Cerebellar nuclear complex (tissue), 1 donor: ENCODE results near the gene SERPINB6.
"Not testable (repeated sequence)": the region's sequence is repeated elsewhere in the genome, so short reads cannot be mapped to it uniquely, and the experiment has no call there.

Source experiments
- DNase-seq, 2 experiments: peaks; one replicate each; lab custom pipeline; 2025; lab: John Stamatoyannopoulos, UW

SERPINB6 gene

DNA sequence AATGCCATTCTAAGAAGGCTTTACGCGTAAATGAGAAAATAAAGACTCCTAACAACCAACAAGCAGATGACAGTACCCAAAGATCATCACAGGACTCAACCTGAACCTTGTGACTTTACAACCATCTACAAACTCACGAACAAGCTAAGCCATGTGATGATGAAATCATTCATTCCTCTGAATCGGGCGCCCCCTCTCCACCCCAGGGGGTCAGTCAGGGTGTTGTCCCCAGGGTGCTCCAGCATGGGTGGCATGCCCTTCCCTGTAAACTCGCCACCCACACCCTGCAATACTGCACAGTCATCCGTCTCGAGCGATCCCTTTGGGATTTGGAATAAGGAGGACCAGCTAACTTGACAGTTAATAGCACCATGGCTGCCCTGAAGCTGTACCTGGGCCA, 12.6 kb downstream of the SERPINB6 start:
- no peak for DNase-seq

DNA sequence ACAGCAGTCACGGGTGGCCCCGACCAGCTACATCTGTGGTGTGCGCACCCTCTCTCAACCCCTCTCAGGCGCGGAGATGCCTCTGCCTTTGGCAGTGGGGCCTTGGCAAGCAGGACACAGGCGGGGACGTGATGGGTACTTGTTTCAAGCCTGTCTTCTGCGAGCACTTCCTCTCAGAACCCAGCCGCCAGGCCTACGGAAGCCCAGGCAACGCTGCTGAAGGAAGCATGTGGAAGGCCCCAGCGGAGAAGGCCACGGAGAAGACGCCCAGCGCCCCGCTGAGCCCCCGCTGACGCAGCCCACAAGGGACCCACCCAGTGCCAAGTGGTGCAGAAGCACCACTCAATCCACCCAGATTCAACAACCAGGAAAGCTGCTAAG, 13.0 kb downstream of the SERPINB6 start:
- DNase-seq, result no peak

DNA sequence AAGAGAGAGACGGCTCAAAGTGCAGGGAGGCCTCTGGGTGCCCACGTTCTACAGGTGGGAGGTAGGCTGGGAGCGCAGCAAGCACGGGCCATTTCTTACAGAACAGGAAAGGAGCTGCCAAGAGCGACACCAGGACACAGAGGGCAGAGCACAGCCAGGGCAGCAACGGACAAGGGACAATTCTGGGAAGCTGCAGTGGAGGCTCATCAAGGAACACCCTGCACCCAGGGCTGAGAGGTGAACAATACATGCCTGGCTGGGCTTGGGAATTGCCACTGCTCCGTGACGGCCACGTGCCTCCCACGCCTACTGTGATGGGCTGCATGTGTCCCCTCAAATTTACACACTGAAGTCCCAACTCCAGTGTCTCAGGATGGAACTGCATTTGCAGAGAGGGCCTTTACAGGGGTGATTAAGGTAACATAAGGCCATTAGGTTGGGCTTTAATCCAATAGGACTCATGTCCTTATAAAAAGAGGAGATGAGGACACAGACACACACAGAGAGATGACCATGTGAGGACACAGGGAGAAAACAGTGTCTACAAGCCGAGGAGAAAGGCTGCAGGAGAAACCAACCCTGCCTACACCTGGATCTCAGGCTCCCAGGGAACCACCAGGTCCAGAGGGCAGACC, 13.6 kb downstream of the SERPINB6 start:
- no peak for DNase-seq

DNA sequence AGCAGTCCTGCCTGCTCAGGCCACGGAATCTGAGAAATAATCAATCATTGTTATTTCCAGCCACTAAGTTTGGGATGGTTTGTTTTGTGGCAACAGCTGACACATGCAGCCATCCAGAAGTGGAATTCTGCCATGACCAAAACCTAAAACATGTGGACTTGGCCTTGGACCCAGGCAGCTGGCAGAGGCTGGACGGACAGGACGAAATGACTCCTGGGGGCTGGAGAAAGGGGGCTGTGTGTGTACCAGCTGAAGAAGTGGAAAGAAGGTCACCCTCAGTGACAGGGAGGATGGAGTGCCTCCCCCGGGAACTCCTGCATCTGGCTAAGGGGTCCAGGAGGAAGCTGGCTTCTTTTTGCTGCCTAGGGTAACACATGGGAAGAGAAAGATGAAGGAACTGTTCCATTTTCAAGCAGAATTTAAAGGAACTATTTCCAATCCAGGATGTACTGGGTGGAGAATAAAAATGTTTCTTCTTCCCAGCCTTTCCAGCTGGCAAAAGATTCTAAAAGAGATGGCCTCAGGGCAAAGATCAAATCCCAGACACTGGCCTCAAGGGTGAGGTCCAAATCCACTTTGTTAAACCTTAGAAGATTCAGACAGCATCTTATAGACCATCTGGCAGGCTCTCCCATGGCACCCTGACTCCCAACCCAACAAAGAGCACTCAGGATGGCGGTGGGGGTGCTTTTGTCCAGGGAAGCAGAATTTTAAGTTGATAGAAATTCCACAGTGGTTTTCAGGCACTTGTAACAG, 14.3 kb downstream of the SERPINB6 start:
- DNase-seq, result no peak

DNA sequence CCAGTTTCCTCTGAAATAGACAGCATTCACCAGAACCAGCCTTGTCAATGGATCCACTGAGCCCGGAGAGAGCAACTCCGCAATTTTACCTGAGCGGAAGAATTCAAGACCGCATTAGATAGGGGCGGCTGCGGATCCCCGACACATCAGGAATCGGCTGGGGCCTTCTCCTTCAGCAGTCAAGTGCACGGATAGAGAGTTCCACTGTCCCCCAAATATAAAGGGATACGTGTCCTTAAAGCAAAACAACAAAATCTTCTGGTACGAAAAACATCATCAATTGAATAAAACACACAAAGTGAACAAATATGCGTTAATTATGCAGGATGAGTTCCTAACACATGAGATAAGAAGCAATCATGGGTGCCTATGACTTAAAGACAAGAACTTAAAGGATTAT, 18.3 kb downstream of the SERPINB6 start:
- no peak for DNase-seq

DNA sequence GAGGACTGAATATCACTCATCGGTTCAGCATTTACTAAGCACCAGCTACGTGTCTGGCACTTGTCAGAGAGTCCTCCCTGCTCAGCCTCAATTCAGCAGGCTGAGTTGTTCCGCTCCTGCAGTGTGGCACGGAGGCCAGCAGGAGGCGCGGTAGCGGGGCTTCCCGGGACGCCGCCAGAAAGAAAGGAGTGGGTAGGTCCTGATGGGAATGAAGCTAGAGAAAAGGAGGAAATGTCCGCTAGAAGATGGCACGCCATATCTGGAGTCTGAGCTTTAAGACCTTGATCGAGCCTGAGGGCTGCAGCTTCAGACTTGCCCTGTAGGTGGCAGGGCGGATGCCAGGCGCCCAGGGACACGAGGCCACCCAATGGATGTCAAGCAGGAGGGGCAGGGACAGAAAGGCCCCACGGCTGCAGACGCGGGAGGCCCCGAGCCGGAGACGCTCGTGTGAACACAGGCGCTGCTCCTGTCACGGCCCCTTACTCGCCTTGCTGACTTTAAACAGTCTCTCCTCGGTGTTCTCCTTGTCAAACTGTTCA, 18.7 kb downstream of the SERPINB6 start:
- peak; percentile 29 to 51 for DNase-seq

DNA sequence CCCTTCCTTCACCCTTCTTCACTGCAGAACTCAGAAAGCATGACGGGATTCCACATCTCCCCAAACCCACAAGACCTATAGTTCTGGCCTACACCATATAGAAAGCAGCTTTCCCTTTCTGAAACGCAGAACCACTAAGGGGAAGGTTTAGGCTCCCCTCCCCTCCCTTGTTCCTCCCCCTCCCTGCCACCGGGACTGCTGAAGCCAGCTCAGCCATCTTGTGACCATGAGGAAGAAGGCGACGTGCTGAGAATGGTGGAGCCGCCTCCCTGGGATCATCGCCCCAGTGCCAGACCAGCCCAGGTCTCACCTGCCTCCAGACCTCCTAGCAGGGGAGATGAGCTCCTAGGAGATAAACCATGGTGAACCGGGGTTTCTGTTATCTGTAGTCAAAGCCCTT, 19.6 kb downstream of the SERPINB6 start:
- no peak for DNase-seq

DNA sequence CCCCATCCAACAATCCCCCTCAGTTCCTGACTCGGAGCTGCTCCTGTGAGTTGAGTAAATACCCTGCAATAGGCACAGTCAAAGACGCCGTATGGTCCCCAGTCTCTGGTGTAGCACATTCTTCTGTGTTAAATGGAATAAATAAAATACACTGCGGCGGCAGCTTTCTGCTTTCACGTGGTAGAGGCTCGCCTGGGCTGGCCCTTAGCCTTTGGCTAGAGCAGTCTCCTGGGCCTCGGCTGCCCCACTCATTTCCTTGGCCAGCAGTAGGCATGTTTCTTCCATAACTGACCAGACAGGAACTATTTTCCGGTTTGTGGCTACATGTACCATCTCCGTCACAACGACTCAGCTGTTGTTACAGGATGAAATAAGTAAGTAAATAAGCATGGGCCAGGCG, 20.7 kb downstream of the SERPINB6 start:
- DNase-seq, result no peak

DNA sequence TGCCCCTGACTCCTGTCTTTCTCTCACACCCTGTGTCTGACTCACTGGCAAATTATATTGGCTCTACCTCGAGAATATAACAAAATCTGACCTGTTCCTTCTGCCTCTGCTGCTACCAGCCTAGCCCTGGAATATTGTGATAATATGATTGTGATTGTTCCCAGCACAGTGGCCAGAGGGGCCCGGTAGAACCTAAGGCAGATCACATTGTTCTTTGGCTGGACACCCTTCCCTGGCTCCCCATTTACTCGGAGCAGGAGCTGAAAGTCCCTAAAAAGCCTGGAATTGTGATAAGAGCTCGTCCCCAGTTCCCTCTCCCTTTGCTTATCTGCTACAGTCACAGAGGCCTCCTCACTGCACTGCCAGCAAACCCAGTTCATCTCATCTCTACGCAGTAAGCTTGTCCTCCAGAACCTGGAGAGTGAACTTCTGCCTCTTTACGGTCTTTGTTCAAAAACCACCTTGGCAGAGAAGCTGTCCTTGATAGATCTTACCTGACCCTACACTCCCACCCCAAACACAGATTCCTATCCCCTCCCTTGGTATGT, 21.8 kb downstream of the SERPINB6 start:
- no peak for DNase-seq

DNA sequence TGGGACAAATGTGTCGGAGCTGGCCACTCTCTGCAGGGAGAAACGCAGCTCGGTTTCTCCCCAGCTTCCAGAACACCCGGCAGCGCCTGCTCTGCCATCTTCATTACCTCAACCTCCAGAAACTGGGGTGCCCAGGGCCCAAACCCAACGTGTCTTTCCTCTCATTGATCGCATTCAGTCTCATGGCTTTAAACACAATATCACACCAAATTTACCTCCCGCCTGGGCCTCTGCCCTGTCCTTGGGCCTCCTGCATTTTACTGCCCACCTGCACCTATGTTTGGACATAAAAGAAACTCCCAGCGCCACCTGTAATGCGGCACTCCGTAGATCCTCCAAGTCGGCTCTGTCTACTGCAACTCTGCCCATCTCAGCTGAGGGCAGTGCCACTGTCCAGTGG, 22.2 kb downstream of the SERPINB6 start:
- DNase-seq, result no peak

DNA sequence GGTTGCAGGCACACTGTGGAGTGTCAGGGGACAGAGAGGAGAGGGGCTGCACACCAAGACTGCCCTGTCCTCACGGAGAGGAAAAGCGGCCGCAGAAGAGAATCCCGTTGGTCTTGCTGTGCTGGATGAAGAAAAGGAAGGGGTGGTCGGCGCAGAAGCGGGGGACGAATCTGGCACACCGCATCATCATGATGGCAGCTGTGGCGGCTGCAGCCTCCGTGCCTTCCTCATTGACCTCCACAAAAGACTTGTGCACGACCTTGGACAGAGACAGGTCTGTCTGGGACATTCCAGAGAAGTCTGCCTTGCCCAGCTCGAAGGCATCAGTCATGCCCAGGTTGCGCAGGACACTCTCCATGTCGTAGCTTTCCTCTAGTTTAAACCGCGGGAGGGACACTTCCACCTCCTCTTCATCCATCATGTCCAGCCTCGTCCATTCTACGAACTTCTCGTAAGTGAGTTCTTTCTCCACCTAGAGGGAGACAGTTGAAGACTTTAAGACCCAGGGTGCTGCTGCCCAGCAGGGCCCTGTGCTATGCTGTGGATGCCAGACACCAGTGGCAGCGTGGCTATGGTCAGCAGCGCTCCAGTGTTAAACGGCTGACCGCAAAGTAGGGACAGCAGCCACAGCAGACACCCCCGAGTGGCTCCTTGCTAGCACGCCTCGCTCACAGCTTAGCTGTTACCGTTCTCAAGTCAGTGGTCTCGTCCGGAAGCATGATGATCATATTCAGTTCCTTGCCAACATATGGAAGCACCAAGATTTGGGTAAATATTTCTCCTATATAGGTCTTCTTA, 22.9 kb downstream of the SERPINB6 start:
- DNase-seq, result no peak

DNA sequence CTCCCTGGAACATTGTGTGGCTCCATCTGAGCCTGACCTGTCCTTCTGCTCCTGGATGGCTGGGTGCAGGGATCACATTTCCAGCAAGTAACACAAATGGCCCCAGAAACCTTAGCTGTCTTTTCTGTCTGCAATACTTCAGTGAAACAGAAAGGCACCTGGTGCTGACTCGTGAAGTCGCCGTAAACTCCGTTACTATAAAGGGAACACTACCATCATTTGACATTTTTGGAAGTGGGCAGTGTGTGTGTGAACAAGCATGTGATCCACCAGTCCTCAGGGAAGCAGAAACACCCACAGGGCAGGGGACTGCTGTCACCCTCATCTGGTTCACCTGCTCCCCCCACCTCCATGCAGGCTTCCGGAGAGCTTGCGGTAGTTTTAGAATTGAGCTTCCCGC, 23.9 kb downstream of the SERPINB6 start:
- no peak for DNase-seq

DNA sequence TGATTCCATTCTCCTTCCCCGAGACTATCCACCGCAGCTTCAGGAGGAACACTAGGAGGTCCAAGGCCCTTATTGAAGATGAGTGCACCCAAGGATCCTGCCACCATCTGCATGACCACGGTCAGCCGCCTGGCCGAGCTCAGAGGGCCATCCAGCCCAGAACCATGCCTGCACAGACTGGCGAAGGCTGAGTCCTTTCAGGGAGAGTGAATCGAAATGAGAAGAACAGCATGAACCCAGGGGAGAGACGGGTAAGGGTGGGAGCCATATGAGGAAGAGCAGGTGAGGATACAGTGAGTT, 26.3 kb downstream of the SERPINB6 start:
- no peak for DNase-seq

DNA sequence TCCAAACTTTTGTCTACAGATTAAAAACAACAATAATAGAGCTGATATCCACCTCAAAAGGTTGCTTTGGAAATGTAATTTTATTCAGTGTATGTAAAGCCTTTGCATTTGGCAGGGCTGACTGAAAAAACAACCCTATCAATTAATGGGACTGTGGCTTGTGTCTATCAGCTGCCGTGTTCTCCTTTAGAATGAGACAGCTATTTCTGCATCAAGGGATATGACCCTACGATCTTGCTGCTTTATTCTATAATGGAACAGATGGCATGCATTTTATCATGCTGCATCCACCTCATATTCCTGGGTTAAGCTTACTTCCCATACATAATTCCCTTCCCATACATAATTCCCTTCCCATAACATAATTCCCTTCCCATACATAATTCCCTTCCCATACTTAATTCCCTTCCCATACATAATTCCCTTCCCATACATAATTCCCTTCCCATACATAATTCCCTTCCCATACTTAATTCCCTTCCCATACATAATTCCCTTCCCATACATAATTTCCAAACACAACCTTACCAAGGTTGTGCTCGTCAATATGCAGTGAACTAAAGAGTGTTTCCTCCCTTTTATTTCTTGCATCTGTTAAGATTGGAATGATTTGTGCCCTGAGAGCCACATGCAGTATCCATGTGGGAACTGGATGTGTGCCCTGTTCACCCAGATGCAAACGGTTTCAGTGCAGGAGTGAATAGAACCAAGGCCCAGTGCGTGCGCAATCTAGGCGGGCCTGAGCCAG, 26.8 kb downstream of the SERPINB6 start:
- DNase-seq, result no peak

DNA sequence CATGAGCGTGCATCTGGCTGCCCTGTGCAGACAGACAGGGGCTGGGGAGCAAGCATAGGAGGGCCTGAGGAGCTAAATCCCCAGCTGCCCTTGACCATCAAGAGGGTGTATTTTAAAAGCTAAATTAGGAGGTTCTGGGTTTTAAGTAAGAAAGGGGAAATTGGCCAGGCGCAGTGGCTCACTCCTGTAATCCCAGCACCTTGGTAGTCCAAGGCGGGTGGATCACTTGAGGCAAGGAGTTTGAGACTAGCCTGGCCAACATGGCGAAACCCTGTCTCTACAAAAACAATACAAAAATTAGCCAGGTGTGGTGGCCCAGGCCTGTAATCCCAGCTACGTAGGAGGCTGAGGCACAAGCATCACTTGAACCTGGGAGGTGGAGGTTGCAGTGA, 27.8 kb downstream of the SERPINB6 start:
- no peak for DNase-seq

DNA sequence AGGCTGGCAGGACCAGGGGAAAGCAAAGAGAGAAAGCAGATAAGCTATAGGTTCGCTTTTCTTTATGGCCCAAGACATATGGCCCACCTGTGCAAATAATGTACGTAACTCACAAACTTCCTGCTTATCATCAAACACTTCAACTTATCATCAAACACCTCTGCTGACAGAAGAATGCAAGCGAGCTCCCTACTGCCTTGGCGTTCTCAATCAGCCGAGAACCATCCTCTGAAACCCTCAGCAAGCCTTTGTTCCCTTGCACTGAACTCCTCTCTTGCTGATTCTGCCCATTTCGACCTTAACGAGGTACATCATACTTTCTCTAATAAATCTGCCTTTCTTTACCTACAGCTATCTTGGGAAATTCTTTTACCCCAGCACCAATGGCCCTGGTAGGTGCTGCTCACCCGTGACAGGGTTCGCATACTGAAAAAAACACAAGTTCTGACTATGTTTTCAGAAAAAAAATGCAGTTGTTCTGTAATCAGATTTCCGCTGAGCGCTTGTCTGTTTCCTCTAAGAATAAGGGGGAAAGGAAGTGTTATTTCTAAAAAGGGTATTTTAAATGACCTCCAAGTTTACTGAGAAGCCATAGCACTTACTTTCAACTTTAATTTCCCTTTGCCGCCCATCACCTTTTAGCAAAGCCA, 28.3 kb downstream of the SERPINB6 start:
- no peak for DNase-seq

DNA sequence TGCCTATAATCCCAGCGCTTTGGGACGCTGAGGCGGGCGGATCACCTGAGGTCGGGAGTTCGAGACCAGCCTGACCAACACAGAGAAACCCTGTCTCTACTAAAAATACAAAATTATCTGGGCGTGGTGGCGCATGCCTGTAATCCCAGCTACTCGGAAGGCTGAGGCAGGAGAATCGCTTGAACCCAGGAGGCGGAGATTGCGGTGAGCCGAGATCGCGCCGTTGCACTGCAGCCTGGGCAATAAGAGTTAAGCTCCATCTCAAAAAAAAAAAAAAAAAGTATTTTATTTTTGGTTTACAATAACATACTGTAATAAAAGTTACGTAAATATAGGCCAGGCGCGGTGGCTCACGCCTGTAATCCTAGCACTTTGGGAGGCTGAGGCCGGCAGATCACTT, 29.3 kb downstream of the SERPINB6 start:
- DNase-seq, result not testable (repeated sequence)

DNA sequence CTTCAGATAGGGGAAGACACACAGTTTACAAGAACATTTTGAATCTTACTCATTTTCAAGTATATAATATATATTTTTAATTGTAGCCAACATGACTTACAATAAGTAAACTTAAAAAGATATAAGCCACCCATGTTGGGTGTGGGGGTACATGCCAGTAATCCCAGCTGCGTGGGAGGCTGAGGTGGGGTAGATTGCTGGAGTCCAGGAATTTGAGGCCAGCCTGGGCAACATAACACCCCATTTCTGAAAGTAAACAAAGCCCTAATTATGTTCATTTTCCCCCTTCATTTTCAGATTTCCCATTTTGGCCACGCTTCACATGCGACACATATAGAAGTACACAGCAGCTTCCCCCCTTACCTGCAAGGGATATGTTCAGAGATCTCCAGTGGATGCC, 30.5 kb downstream of the SERPINB6 start:
- no peak for DNase-seq

DNA sequence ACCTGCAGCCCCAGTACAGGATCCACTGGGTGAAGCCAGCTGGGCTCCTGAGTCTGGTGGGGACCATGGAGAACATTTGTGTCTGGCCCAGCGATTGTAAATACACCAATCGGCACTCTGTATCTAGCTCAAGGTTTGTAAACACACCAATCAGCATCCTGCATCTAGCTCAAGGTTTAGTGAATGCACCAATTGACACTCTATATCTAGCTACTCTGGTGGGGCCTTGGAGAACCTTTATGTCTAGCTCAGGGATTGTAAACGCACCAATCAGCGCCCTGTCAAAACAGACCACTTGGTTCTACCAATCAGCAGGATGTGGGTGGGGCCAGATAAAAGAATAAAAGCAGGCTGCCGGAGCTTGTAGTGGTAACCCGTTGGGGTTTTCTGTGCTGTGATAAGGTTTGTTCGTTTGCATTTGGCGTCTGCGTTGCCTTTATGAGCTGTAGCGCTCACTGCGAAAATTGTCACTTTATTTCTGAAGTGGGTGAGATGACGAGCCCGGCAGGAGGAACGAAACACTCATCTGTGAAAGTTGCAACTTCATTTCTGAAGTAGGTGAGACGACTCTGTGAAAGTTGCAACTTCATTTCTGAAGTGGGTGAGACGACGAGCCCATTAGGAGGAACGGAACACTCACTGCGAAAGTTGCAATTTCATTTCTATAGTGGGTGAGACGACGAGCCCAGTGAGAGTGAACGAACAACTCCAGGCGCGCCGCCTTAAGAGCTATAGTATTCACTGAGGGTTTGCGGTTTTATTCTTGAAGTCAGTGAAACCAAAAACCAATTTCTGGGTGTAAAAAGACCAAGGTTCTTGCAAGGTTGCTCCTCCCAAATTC, 31.1 kb downstream of the SERPINB6 start:
- no peak for DNase-seq

DNA sequence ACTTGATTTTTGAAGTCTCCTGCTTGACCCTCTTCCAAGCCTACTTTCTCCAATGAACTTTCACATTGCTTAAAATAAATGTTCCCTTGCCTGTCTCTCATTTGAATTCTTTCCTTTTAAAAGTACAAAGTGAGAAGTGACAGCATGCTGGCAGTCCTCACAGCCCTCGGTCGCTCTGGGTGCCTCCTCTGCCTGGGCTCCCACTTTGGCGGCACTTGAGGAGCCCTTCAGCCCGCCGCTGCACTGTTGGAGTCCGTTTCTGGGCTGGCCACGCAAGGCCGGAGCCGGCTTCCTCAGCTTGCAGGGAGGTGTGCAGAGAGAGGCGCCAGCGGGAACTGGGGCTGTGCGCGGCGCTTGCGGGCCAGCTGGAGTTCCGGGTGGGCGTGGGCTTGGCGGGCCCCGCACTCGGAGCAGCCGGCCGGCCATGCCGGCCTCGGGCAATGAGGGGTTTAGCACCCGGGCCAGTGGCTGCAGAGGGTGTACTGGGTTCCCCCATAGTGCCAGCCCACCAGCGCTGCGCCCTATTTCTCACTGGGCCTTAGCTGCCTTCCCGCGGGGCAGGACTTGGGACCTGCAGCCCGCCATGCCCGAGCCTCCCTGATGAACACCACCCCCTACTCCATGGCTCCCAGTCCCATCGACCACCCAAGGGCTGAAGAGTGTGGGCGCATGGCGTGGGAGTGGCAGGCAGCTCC, 31.9 kb downstream of the SERPINB6 start:
- no peak for DNase-seq
